HG03342 (cell line): Measurements from ENCODE around the gene FRMD4B.

Experiments used
- ATAC-seq: cut with Tn5 transposase; IDR thresholded peaks from one replicate; pipeline ENCODE4 v1.9.1; 2021; ENCODE audit warnings: mild to moderate bottlenecking, moderate library complexity; ENCODE audit not compliant: unreplicated experiment

FRMD4B gene

DNA sequence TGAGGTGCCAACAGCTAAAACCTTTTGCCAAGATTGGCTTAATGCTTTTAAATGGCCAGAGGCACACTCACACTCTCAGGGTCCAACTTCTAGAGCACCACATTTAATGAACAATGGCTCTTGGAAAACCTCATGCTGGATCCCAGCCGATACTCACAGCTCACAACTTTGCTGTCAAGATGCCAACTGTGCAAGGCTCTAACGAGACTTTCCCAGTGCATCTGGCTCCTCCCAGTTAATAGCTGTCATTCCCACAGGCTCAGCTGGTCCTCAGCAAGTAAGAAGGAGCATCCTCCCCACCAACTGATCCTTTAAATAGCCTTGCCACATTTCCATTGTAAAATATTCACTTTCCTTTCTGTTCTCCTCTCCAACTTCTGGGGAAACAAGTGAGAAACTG lies 20.3 kb upstream of the FRMD4B start:
- ATAC-seq = no peak

DNA sequence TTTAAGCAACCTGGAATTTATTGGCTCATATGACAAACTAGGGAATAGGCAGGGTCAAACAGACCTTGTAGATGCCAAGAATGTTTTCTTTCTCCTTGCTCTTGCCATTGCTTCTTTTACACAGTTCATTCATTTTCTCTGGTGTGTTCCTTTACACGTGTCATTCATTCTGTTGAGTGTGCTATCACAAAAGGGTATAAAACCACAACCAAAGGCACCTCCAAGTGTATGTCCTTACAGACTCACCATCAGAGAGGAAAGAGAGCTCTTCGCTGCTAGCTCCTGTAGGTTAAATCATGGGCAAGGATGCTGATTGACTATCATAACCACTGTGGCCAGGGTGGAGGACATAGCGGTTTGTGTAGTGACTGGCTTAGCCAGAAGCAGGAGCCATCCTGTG lies 19.2 kb upstream of the FRMD4B start:
- ATAC-seq = no peak

DNA sequence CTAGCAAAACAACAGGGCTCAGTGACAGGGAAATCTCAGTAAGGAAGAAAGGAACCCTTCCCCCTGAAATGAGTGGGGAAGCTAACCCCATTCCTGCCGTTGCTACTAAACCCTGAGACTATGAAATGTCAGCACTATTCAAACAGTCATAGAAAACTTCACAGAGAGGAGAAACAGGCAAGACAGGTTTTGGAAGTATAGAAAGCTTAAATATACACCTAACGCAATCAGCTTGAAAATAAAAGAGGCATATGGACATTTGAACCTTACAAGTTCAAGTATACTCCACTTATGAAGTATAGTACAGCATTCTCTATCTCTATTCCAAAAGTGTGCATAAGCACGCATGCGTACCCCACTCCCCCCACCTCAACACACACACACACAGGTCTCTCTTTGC lies 17.6 kb upstream of the FRMD4B start:
- ATAC-seq = no peak

DNA sequence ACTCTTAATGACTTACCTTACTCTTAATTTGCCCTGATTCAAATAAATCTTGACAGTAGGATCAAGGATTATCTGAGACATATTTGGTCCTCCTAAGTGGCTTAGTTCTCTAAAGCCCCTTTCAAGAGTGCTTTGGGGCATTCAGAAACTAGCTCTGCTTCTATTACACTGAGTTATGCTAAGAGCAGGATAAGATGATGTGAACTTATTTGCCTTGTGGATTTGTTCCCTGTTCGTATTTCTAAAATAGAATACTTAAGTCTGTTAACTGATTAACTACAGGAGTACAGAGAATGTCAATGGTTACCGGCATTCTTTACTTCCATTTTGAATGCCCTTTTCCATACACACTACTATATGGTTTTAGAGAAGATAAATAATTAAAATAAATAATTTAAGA lies 14.8 kb upstream of the FRMD4B start:
- ATAC-seq = no peak

DNA sequence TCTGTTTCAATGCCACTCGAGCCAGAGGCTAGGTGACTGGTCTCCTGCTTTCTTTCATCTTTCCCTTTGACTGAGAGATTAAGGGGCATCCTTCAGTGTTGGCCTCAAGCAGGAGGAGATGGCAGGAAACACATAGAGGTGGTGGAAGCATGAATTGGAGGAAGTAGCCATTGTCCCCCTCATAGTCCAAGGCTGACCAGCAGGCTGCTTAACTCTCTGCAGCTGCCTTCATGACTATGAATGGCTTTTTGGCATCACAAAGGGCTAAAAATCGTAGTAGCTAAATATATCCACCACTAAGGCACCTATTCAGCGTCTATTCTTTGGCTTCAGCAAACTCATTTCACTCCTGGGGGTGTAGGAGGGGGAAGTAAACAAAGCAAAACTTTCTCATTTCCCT lies 7.0 kb upstream of the FRMD4B start:
- ATAC-seq = no peak

DNA sequence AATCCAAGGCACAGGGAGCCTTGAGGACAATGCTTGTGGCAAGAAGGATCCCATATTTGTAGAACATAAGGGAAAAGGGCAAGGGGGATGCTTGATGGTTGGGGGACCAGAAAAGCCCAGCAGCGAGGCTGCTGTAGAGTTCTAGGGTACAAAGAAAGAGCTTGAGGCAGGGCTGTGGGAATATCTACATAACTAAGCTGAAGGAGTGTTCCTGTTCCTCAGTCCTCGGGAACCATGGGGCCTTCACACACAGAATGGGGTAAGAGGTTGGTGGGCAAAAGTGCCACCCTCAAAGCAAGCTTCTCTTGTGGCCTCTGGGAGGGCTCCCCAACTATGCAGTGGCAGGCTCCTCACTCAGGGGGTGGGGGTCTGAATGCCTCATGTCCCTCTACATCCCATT lies 6.5 kb upstream of the FRMD4B start:
- ATAC-seq = no peak

DNA sequence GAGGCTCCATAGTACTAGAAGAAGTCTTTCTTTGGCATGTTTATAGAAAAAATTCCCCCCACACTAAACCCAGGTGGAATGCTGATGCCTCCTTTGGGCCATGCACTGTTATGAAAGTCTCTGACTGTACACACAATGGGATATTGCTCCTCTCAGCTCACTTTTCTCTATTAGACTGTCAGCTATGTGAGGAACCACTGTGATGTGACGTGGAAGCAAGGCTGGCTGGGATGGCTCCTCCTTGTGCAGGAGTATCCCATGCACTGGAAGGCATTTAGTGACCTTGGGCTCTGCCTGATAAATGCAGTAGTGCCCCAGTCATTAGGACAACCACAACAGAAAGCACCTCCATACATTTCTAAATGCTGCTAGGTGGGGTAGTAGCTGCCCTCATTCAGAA lies 5.7 kb upstream of the FRMD4B start:
- no peak for ATAC-seq

DNA sequence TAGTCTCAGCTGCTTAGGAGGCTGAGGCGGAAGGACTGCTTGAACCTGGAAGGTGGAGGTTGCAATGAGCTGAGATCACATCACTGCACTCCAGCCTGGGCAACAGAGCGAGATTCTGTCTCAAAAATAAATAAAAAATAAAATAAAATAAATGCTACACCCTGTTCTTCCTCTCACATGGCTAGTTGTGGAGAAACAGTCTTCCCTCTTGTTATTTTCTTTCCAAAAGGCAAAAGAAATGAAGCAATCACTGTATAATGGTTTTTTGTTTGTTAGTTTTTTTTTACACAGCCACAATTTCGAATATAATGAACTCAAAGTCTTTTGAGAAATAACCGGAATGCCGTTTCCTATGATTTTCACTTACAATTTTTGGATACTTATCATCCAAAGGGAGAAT lies 4.9 kb upstream of the FRMD4B start:
- no peak for ATAC-seq

DNA sequence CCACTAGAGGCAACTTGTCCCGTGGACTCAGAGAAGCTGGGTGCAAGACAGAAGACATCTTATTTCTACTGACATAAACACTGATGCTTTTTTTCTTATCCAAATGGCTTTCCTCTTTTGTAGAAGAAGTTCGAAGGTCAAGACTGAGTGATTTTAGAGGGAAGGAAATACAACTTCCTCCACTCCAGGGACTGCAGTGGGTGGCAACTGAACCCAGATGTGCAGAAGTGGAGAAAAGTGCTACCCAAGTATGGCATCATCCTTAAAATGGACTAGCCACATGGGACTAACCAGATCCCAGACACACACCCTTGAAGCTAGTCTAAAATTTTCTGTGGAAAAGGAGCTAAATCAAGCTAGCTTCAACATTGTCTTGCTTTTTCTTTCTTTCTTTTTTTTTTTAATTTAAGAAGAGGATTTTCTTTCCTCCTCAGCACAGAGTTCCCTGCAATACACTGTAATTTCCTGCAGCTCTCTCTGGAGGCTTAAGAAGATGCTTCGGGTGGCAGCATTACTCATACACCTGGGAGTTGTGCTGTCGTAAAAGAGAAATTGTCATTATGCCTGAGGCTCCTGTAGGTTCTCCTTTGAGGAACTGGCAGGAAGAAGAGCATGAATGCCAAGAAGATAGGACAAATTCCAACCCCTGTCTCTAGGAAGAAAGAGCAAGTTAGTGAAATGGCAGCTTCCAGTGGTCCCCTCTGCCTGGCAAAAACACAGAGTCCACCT lies 3.8 kb upstream of the FRMD4B start:
- ATAC-seq = no peak

DNA sequence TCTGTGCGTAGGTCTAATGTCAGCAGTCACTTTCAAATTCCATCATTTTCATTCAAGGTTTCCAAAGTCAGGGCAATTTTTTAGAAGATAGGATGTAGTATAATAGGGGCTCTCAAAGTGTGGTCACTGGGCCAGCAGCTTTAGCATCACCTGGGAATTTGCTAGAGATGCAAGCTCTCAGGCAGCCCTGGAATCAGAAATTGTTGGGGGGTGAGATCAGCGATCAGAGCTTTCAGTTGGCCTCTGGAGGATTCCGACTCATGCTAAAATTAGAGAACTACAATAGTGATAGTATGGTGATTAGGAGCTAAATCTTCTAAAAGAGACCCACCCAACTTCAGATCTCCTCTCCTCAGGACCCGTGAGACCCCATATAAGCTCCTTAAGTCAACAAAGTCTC lies 2.4 kb upstream of the FRMD4B start:
- no peak for ATAC-seq

DNA sequence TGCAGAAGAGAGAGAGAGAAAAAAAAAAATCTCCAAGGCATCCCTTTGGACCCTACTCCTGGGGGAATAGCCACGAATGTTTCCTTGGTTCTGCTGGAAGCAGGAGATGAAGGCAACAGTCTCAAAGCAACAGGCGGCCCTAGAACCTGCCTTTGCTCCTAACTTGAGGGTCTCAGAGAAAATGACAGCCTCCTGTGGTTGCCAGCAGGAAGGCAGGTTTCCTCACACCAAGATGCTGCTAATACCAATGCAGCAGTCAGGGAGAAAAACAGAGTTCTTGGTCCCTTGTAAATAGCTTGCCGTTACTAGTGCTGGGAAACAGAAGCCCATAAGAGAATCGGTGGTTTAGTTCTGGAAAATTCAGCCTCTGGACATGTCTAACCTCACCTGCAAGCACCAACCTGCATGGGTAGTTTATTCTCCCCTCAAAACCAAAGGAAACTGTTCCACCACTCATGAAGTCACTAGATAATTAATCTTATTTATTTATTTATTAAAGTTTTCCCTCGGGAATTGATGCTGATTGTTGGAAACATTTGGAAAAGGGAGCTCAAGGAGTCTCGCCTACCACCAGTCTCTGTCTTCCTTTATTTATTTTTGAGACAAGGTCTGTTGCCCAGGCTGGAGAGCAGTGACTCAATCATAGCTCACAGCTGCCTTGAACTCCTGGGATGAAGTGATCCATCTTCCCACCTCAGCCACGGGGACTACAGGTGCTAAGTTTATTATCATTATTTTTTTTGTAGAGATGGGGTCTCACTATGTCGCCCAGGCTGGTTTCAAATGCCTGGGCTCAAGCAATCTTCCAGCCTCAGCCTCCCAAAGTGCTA lies 883 bp upstream of the FRMD4B start:
- no peak for ATAC-seq

DNA sequence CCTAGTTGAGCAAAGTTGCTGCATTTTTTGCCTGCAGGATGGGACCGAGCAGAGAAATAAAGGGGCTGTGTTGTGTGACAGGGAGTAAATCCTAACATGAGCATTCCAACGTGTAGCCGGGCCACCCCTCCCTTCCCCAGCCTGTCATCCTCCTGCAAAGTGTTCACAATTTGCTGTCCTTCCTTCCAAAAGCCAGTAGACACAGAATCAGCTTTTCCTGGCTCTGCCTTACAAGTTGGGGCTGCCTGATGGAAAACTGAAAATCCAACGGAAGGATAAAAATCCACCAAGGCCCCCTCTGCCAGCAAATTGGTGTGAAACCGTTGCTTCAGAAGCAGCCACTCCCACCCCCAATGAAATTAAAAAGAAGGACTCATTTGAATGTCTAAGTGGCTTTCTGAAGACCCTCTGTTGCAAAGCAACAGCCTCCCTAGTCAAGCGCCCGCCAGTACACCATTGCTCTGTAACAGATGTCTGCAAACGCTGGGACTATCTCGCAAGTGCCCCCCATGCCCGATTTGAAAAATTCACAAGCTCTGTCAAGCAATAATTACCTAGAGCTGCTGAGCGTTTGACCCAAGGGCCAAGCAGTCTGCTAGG lies 665 bp downstream of the FRMD4B start:
- ATAC-seq = no peak

DNA sequence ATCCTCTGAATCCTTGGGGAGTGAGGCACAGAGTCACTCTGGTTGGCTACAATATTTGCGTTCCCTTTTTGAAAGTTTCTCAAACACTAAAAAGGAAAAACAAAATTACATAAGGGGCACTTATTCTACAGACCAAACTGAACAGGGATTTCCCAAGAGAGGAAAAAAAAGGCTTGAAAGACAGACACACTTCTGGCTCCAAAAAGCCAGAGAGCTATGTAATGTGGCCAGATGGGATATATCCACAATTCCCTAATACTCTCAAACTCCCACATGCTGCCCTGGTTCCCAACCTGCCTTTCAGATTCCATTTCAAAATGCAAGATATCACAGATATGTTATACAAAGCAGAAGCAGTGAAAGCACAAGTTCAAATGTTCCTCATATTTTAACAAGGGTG lies 1.6 kb downstream of the FRMD4B start:
- no peak for ATAC-seq

DNA sequence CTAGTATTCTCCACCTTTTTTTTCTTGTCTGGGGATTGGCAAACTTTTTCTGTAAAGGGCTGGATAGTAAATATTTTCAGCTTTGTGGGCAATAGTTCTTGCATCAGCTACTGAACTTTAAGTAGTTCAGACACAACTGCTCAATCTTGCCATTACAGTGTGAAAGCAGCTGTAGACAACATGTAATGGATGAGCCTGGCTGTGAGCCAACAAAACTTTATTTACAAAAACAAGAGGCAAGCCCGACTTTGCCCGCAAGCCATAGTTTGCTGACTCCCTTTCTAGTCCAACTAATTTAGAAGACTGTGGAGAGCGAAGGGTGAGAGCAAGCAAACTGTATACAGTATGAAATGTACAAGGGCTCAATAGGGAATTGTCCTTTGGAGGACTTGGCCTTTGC lies 6.2 kb downstream of the FRMD4B start:
- no peak for ATAC-seq

DNA sequence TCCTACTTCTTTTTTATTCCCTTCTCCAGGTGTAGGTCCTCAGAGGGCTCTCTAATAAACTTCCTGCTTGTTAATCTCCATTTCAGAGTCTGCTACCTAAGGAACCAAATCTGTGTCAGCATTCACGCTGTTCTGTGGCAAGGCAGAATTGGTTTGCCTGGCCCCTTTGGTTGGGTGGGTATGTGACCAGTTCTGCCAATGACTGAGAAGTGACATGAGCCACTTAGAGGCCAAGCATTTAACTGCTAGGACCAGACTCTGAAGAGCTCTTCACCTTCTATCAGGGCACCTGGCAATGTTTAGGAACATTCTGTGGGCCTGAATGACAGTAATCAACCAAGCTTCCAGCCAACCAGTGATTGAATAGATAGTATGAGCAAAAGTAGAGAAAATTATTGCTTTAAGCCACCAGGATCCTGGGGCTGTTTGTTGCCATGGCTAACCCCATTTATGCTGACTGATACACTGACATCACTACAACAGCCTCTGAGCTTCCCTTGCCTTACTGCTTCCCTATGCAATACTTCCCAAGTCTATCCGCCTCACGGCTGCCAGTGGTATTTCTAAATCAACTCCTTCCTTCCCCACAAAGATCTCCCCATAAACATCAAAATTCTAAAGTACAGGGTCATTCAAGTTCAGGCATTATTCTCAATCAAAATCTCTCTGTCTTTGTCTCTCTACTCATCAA lies 7.6 kb downstream of the FRMD4B start:
- no peak for ATAC-seq

DNA sequence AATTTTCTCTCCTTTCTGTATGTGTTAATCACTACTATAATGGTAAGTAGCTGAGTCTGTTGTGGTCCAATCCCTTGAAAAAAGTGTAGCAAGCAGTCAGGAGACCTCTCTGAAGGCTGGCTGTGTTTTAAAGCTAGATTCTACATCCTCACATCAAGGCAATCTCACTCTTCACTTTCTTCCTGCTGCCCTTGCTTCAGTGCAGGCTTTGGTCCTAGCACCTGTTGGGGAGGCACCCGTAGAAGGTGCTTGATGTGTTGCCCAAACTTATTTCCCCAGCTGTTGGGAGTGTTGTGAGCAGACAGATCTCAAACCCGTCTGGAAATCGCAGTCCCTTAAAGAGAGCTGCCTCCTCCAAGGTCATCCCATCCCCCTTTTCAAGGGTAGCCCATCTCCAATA lies 8.6 kb downstream of the FRMD4B start:
- no peak for ATAC-seq

DNA sequence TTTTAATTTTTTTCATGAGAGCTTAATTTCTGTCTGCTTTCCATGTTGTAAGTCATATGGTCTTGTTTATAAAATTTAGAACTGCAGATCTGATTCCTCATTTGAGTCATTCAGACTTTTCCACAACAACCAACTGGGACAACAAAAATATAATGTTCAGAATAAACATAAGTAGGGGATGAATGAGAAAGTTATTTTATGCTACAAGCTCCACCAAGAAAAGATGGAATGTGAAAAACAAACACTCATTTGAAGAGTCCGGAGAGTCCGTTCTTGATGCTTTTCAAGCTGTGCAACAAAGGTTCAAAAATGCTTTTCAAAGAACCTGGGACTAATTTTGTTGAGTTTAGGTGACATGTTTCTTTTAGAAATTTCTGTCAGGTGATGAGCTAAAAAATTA lies 9.2 kb downstream of the FRMD4B start:
- ATAC-seq = no peak

DNA sequence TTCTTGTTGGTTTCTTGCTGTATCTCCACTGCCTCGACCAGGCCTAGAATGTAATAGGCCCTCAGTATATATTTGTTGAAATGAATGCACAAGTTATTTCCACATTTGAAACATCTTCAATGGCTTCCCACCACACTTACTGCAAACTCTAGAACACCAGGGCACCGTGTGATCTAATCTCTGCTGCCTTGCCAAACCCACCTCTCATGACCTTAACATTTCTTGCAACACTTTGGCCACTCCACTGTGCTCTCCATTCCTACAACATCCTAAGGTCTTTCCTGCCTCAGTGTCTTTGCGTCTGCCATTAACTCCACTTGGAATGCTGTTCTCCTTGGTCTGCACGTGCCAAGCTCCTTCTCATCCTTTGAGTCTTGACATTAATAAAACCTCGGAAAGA lies 14.1 kb downstream of the FRMD4B start:
- ATAC-seq = no peak

DNA sequence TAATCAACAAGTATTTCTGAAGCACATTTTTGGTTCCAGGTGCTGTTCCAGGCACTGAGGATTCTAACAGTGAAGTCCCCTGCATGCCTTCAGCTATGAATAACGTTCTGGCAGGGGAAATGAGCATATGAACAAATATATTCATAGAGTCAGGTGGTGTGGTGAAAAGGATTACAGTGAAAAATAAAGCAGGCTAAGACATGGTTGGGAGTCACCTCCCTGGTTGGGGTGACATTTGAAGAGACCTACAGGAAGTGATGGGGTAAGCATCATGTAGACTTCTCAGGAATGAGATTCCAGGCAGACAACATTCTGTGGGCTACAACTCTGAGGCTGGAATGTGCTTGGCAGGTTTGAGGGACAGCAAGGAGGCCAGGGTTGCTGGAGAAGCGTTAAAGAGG lies 15.0 kb downstream of the FRMD4B start:
- ATAC-seq = no peak

DNA sequence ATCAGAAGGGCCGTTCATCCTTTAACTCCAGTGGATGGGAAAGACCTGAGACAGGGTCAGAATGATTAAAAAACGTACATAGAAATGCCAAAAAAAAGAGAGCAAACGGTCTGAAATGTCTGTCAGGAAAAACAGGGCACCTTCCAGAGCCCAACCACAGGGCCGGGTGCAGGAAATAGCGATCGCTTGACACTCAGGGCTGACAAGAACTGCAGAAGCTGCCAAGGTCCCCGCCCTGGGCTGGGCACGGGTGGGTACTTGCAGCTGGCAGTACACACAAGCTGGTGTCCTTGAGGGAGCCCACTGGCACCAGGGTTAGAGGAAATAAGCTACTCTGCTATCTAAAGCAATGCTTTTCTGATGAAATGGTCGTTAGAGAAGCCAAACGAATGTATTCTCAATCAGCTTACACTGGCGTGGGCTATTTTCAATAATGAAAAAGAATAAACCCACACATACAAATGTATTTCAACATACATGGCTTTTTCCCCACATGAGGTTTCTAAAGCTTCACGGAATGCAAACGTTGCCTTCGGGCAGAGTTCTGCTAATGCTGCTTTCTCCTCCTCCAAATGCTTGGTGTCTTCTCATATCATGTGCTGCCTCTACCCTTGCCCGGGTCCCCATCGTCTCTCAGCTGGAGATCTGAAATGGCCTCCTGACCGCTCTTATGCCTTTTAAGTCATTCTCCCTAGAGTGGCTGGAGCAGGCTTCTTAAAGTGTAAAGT lies 15.6 kb downstream of the FRMD4B start:
- ATAC-seq = no peak
